Upper lobe of left lung (tissue), 4 donors: ENCODE results near the gene PPP4C.

Source experiments
- EP300 ChIP-seq, 4 donors: sonication (generic); formaldehyde crosslinking; IDR thresholded peaks; one replicate each; pipeline ENCODE4 v1.5.1; 2017; ENCODE audit warnings: antibody characterized with exemption in 4 of 4, control low read depth in 2 of 4
- POLR2A ChIP-seq, 4 donors: fragments of 450-650 bp; IDR thresholded peaks; one replicate each; pipeline ENCODE4 v1.5.1; 2016 to 2017; ENCODE audit warnings: antibody characterized with exemption in 4 of 4, mild to moderate bottlenecking in 2 of 4
- POLR2AphosphoS5 ChIP-seq, 2 donors: sonication (generic); formaldehyde crosslinking; IDR thresholded peaks; one replicate each; pipeline ENCODE4 v1.5.1; 2017; ENCODE audit warnings: antibody characterized with exemption in 2 of 2
- TF ChIP-seq, protein P1 (sequence below), 6 experiments: fragments of 450-650 bp in 4 of 6; fragments of 200-600 bp in 2 of 6; sonication (generic) in 2 of 6; IDR thresholded peaks; one replicate each; pipeline ENCODE4 v1.5.1; 2016 to 2019; ENCODE audit warnings: antibody characterized with exemption in 6 of 6

DNA sequence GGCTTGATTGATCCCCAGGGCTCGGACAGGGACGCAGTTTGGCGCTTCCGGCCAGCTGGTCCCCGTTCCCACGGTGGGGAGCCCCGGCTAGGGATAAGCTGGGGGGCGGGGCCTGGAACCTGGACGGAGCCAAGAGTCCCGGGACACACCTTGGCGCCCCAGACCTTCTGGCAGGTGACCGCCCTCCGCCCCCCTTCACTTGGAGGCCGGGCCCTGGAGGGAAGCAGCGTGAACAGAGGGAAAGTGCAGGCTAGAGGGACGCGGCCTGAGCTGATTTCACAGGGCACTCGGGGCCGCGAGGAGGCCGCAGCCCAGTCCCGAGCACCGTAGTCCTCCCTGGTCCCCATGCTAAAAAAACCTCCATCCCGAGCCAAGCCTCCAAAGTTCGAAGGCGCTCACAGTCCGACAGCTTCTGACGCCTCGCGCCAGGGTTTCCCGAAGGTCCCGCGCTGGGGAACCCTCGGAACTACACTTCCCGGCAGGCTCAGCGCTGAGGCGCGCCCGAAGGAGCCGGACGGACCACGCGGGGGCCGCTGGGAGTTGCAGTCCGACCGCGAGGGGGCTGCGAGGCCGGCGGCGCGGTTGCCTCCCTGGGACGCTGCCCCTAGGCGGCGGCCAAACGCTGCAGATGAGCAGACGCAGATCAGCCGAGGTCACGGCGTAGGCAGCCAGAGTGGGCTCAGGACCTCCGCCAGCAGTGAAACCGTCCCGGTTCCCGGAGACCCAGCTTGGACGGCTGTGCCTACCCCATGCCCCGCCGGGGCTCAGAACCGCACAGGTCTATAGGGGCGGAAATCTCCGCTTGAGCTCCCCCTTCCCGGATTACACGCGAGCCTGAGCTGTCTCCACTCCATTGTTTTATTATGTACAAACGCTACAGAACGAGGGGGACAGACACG lies 15.9 kb downstream of the PPP4C start, which contains the start of gene TBX6:
- TF ChIP-seq, protein P1, sequence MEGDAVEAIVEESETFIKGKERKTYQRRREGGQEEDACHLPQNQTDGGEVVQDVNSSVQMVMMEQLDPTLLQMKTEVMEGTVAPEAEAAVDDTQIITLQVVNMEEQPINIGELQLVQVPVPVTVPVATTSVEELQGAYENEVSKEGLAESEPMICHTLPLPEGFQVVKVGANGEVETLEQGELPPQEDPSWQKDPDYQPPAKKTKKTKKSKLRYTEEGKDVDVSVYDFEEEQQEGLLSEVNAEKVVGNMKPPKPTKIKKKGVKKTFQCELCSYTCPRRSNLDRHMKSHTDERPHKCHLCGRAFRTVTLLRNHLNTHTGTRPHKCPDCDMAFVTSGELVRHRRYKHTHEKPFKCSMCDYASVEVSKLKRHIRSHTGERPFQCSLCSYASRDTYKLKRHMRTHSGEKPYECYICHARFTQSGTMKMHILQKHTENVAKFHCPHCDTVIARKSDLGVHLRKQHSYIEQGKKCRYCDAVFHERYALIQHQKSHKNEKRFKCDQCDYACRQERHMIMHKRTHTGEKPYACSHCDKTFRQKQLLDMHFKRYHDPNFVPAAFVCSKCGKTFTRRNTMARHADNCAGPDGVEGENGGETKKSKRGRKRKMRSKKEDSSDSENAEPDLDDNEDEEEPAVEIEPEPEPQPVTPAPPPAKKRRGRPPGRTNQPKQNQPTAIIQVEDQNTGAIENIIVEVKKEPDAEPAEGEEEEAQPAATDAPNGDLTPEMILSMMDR (IDR thresholded peaks at IDR 0.05) = peak; percentile 73 to 99 (median 98)
- TF ChIP-seq EP300 (IDR thresholded peaks at IDR 0.05) (no peak), POLR2AphosphoS5 (IDR thresholded peaks at IDR 0.05) (peak; percentile 59 to 67), POLR2A (IDR thresholded peaks at IDR 0.05) (peak in 2 of 4 donors; percentile 19 to 59)
